Measurements from ENCODE around the gene POMC. TPM values are rescaled to one million over a fixed set of nuclear protein-coding genes. Genes with fewer than 3 reads are reported as not detected.
"Not testable (repeated sequence)": the region's sequence is repeated elsewhere in the genome, so short reads cannot be mapped to it uniquely, and the experiment has no call there.

The POMC gene
- 0.68 TPM for total RNA-seq

GRCh38 chr2:25168256-25169072 is at the start of gene POMC:
POMC (minus strand) TSS chr2:25168580; CDS start chr2:25164772, 3,808 bp downstream.
- DNase-seq (ENCODE audit: low spot score): no peak

- DNase-seq (ENCODE audit: low spot score): no peak
Observed at GRCh38 chr2:25218100-25218499, 49.7 kb upstream of the POMC start.

GRCh38 chr2:25215948-25216679 is 47.7 kb upstream of the POMC start:
- peak; percentile 73 for DNase-seq (ENCODE audit: low spot score)

DNA sequence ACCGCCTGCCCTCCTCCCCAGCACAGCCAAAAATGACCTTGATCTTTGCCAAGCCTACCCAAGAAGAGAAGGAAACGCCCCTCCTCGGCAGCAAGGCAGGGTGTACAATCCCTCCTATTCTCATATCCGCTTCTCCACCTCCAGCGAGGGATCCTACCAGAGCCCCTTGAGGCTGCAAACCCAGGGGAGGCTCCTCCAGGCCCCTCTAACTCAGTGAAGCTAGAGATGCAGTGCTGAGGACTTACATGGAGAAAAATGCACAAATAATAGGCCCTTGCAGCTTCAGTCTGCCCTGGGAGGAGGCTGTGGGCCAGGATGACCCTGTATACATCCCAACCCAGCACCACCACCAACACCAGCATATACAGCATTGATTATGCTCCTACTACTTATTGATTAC is 46.9 kb upstream of the POMC start:
- no peak for DNase-seq (ENCODE audit: low spot score)

DNA sequence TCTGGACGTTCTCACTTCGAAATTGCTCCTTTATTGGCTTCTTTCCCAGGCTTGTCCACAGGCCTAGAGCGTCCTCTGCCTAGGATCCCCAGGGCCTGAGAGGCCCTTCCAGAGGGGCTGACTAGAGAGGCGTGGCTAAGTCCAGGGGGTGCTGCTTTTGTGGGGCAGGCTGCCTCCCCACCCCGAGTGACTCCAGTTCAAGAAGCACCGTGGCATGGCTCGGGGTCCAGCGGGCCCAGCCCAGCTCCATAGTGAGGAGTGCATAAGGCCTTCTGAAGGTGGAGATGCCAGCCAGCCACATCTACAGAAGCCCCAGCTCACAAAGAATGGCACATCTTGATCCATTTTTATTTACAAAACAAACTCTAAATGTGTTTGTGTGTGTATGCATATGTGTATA is 44.8 kb upstream of the POMC start:
- no peak for DNase-seq (ENCODE audit: low spot score)

- not testable (repeated sequence) for DNase-seq (ENCODE audit: low spot score)
Observed at GRCh38 chr2:25210923-25211322, 42.5 kb upstream of the POMC start.

DNA sequence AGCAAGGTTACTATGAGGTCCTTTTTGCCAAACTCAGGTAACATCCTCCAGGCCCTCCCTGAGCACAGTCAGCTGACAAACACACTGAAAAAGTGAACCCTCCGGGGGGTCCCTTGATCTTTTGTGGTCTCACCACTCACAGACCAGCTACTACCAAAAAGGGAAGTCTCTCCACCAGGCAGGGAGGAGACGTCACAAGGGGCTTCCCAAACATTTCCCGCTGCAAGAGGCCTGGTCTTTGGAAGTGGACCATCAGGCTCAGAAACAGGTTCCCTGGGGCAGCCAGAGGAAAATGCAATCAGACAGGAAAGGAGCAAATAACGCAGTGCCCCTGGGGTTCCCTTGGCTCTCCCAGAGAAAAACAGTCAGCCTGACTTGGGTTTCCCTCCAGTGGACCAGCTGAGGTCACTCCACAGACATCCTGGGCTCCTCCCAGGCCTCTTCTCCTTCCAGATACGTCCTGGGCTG is 38.7 kb upstream of the POMC start:
- no peak for DNase-seq (ENCODE audit: low spot score)

DNA sequence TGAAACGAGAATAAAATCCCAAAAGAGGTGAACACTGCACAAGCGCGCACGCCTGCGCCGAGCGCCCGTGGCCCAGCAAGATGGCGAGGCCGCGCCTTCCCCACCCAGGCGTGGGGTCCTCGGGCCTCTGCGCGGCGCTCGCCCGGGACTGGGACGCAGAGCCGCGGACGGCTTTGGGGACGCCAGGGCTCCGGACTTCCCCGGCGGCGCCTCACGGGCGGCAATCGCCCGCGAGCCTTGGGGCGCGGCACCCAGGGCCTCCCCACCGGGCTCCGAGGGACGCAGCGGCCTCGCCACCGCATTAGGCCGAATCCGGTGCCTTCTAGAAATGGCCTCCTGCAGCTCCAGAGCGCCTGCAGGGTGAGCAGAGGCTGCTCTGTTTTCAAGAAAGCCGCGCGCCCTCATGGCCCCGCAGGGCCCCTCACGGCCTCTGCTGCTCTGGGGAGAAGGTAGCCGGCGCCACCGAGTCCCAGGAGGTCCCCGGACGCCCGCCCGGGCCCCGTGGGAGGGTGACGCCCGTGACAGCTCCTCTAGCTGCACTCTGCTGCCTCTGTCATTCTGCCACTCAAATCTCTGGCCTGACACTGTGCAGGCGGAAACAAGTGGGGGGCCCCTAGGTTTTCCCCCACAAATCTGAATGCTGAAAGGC is 35.9 kb upstream of the POMC start:
- no peak for DNase-seq (ENCODE audit: low spot score)

- DNase-seq (ENCODE audit: low spot score): no peak
Observed at GRCh38 chr2:25202275-25202674, 33.9 kb upstream of the POMC start.

GRCh38 chr2:25201794-25202193 is 33.4 kb upstream of the POMC start:
- DNase-seq (ENCODE audit: low spot score): no peak

DNA sequence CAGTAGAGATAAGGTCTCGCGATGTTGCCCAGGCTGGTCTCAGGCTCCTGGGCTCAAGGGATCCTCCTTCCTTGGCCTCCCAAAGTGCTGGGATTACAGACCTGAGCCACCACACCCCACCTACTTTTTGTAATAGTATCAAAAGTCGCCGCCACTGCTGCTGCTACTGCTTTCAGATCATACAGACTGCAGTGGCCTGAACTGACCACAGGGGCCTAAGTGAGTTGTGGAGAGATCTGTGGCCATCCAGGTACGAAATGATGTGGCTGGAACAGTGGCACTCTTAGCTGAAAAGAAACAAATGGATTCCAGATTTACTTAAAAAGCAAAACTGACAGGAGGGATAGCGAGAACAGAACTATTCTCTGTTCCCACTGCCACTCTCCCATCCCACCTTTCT is 32.9 kb upstream of the POMC start:
- no peak for DNase-seq (ENCODE audit: low spot score)

- no peak for DNase-seq (ENCODE audit: low spot score)
Observed at GRCh38 chr2:25198576-25198975, 30.2 kb upstream of the POMC start.

DNA sequence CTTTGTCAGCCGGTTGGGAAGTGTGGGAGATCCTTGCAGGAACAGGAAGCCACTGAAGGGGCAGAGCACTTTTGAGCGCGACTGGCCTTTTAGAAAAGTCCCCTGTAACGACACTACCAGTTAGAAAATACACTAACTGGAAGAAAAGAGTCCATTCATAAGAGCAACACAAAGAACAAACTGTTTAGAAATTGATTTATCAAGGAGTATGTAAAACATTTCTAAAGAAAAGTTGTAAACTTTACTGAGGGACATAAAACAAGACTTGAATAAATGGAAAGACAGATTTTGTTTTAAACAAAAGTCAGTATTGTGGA is 29.8 kb upstream of the POMC start:
- no peak for DNase-seq (ENCODE audit: low spot score)

DNA sequence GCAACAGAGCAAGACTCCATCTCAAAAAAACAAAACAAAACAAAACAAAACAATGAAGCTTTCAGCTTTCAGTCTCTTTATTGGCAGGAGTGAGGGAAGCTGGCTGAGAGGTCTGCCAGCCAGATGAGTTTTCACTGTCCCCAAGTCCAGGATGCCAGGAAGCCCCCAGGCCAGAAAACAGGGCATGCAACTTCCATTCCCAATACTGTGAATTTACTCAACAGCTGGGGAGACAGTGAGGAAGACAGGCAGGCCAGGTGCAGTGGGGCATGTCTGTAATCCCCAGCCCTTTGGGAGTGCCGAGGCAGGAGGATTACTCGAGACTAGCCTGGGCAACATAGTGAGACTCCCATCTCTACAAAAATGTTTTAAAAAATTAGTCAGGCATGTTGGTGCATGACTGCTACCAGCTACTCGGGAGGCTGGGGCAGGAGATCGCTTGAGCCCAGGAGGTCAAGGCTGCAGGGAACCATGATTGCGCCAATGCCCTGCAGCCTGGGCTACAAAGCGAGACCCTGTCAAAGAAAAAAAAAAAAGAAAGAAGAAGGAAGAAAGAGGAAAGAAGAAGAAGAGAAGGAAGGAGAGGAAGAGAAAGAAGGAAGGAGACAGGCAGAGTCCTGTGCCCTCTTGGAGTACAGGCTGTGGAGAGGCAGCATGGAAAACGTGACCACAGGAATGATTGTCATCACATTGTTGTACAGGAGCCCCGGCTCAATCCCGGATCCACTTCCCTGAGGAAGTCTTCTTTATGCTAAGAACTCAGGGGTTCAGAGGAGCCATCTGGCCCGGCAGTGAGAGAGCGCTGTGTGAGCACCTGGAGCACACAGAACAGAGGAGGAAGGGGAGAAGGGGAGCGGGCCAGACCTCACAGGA is 29.2 kb upstream of the POMC start:
- no peak for DNase-seq (ENCODE audit: low spot score)

DNA sequence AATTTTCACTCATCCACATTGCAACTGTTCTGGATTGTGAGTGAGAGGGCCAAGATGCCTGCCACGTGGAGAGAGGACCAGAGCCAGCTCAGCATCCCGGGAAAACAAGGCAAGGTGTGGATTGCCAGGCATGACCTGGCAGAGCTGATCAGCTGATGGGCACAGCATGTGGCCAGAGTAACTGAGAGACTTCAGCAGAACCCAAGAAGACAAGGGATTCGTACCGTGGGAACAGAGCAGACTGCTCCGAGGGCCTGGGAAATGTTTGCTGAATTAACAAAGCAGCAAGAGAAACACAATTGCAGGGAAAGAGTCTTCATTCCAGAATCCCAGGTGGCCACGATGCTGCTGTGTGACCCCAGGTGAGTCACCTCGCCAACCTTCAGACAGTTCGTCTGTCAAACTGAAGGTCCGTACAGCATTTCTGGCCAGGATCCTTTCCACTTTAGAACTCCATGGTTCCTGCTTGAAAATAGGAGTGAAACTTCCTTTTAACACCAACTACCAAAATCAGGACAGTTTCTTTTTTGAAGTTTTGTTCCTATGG is 26.3 kb upstream of the POMC start:
- DNase-seq (ENCODE audit: low spot score): no peak

DNA sequence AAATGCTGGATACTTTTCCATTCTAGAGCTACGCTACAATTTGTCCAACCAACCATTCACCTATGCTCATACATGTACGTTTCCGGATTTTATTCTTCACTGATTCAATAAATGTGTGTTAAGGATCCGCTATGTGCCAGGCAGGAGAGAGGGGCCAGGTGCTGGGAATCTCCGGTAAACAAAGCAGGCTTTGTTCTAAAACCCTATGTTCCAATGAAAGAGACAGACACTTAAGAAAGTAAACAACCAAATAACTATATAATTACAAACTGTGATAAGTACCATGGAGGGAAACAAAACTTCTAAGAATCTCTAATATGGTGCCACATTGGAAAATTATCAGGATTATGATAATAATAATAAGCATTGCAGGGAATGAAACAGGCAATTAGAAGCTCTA is 22.2 kb upstream of the POMC start:
- DNase-seq (ENCODE audit: low spot score): no peak

GRCh38 chr2:25188405-25188804 is 20.0 kb upstream of the POMC start:
- no peak for DNase-seq (ENCODE audit: low spot score)

GRCh38 chr2:25187729-25188350 is 19.5 kb upstream of the POMC start:
- peak; percentile 24 for DNase-seq (ENCODE audit: low spot score)

DNA sequence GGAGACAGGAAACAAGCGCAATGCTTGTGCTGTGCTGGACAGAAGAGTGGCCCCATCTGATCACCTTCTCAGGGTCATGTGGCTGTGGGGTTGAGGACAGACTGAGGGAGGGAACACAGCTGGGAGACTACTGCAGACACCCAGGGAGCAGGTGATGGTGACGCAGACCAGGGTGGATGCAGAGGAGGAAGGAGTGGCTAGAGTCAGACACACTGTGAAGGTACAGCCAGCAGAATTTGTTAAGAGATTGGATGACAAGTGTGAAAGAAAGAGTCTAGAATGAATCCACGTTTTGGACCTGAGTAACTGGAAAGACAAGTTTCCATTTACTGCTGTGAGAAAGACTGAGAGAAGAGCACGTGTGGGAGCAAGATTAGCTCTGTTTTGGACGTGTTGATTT is 15.9 kb upstream of the POMC start:
- DNase-seq (ENCODE audit: low spot score): peak; percentile 35

- DNase-seq (ENCODE audit: low spot score): no peak
Observed at GRCh38 chr2:25178976-25179375, 10.6 kb upstream of the POMC start.

GRCh38 chr2:25177211-25177611 is 8.8 kb upstream of the POMC start:
- DNase-seq (ENCODE audit: low spot score): no peak
